ENCODE measurements around the gene C12orf50. TPM values are rescaled to one million over a fixed set of nuclear protein-coding genes. Genes with fewer than 3 reads are reported as not detected.

Gene C12orf50
- polyA plus RNA-seq, 3 donors = not detected

- Histone ChIP-seq H3K27ac (ENCODE audit: low read depth in 1 of 2, low read length in 2 of 2) (no peak overlapping the region), H4K20me1 (ENCODE audit: insufficient read depth, low read length) (no peaks in the 10 kb centered on the region), H2AFZ (ENCODE audit: insufficient read depth, low read depth, low read length, poor library complexity, severe bottlenecking) (no peak overlapping the region), H3K4me1 (ENCODE audit: control insufficient read depth in 1 of 2, insufficient read depth in 2 of 2, low read length in 2 of 2) (no peaks in the 10 kb centered on the region), H3K4me2 (replicated peaks; ENCODE audit: extremely low read depth, low read length, poor library complexity, severe bottlenecking) (no peak overlapping the region), H3K36me3 (replicated peaks in 1 of 2; ENCODE audit: control insufficient read depth in 1 of 2, insufficient read depth in 2 of 2, low read length in 2 of 2) (no peaks in the 10 kb centered on the region), H3K27me3 (ENCODE audit: control insufficient read depth in 2 of 2, insufficient read depth in 2 of 2, low read length in 2 of 2) (no peaks in the 10 kb centered on the region), H3K79me2 (ENCODE audit: insufficient read depth, low read length) (no peaks in the 10 kb centered on the region), H3K4me3 (replicated peaks in 1 of 3; ENCODE audit: low read depth in 2 of 3, low read length in 3 of 3) (no peak overlapping the region), H3K9ac (ENCODE audit: insufficient read depth, low read length, poor library complexity, severe bottlenecking) (no peak overlapping the region), H3K9me3 (replicated peaks in 1 of 2; ENCODE audit: control insufficient read depth in 1 of 2, insufficient read depth in 1 of 2, low read length in 2 of 2) (no peaks in the 10 kb centered on the region)
- Mint-ChIP-seq H3K36me3 (no peaks in the 10 kb centered on the region), H3K4me1 (no peaks in the 10 kb centered on the region), H3K27me3 (ENCODE audit: low read depth in 3 of 3) (no peaks in the 10 kb centered on the region), H3K27ac (no peak overlapping the region), H3K9me3 (peaks cover 2 to 11% (median 4%) of the 10 kb centered on the region in 7 donors), H3K4me3 (no peak overlapping the region)
- intact Hi-C loops (cut with micrococcal nuclease) = no loop called here
- no peak for TF ChIP-seq CTCF (IDR thresholded peaks at IDR 0.05)
- DNase-seq = no peak
- WGBS (ENCODE audit: insufficient coverage) = no CpG with 5 or more reads among the region's 1 CpG
Measured at GRCh38 chr12:87943023-87943422, 86.2 kb downstream of the C12orf50 start.

- Histone ChIP-seq H3K36me3 (replicated peaks in 1 of 2; ENCODE audit: control insufficient read depth in 1 of 2, insufficient read depth in 2 of 2, low read length in 2 of 2) (no peaks in the 10 kb centered on the region), H4K20me1 (ENCODE audit: insufficient read depth, low read length) (no peaks in the 10 kb centered on the region), H2AFZ (ENCODE audit: insufficient read depth, low read depth, low read length, poor library complexity, severe bottlenecking) (no peak overlapping the region), H3K27me3 (ENCODE audit: control insufficient read depth in 2 of 2, insufficient read depth in 2 of 2, low read length in 2 of 2) (no peaks in the 10 kb centered on the region), H3K4me2 (replicated peaks; ENCODE audit: extremely low read depth, low read length, poor library complexity, severe bottlenecking) (no peak overlapping the region), H3K4me1 (ENCODE audit: control insufficient read depth in 1 of 2, insufficient read depth in 2 of 2, low read length in 2 of 2) (no peaks in the 10 kb centered on the region), H3K27ac (ENCODE audit: low read depth in 1 of 2, low read length in 2 of 2) (no peak overlapping the region), H3K79me2 (ENCODE audit: insufficient read depth, low read length) (no peaks in the 10 kb centered on the region), H3K9ac (ENCODE audit: insufficient read depth, low read length, poor library complexity, severe bottlenecking) (no peak overlapping the region), H3K9me3 (replicated peaks in 1 of 2; ENCODE audit: control insufficient read depth in 1 of 2, insufficient read depth in 1 of 2, low read length in 2 of 2) (no peaks in the 10 kb centered on the region), H3K4me3 (replicated peaks in 1 of 3; ENCODE audit: low read depth in 2 of 3, low read length in 3 of 3) (no peak overlapping the region)
- no peak for DNase-seq
- Mint-ChIP-seq H3K36me3 (no peaks in the 10 kb centered on the region), H3K9me3 (peaks cover 3 to 11% (median 6%) of the 10 kb centered on the region in 7 donors), H3K4me1 (no peaks in the 10 kb centered on the region), H3K27me3 (ENCODE audit: low read depth in 3 of 3) (no peaks in the 10 kb centered on the region), H3K4me3 (no peak overlapping the region), H3K27ac (no peak overlapping the region)
- TF ChIP-seq CTCF (IDR thresholded peaks at IDR 0.05) = no peak
- intact Hi-C loops (cut with micrococcal nuclease) = no loop called here
Measured at GRCh38 chr12:87939182-87939581, 90.0 kb downstream of the C12orf50 start.
